NK-92 (cell line): ENCODE results near the gene TBC1D22A.
"Not testable (repeated sequence)": the region's sequence is repeated elsewhere in the genome, so short reads cannot be mapped to it uniquely, and the experiment has no call there.

Source experiments
- DNase-seq: peaks from one replicate; lab custom pipeline; 2025; ENCODE audit not compliant: unreplicated experiment; lab: John Stamatoyannopoulos, UW

The TBC1D22A gene

GRCh38 chr22:47170511-47171440 is 408.3 kb downstream of the TBC1D22A start:
- DNase-seq: not testable (repeated sequence)

- DNase-seq: no peak
Measured at GRCh38 chr22:47171441-47172221, 409.2 kb downstream of the TBC1D22A start.

GRCh38 chr22:47172771-47173534 is 410.5 kb downstream of the TBC1D22A start:
- DNase-seq: no peak

GRCh38 chr22:47173535-47174021 is 411.1 kb downstream of the TBC1D22A start:
- DNase-seq: no peak

GRCh38 chr22:47174096-47174495 is 411.6 kb downstream of the TBC1D22A start:
- DNase-seq: no peak

- DNase-seq: no peak
Measured at GRCh38 chr22:47174671-47175112, 412.2 kb downstream of the TBC1D22A start.

- DNase-seq: no peak
Measured at GRCh38 chr22:47175151-47176025, 412.9 kb downstream of the TBC1D22A start.

- no peak for DNase-seq
Measured at GRCh38 chr22:47176026-47176389, 413.6 kb downstream of the TBC1D22A start.

GRCh38 chr22:47176573-47177333 is 414.3 kb downstream of the TBC1D22A start:
- DNase-seq: no peak

GRCh38 chr22:47177334-47177815 is 414.9 kb downstream of the TBC1D22A start:
- DNase-seq: no peak

- DNase-seq: no peak
Measured at GRCh38 chr22:47178339-47178738, 415.9 kb downstream of the TBC1D22A start.

GRCh38 chr22:47180796-47181195 is 418.3 kb downstream of the TBC1D22A start:
- DNase-seq: no peak

GRCh38 chr22:47187176-47187957 is 424.9 kb downstream of the TBC1D22A start:
- DNase-seq: no peak

GRCh38 chr22:47188261-47189055 is 426.0 kb downstream of the TBC1D22A start:
- no peak for DNase-seq

GRCh38 chr22:47189056-47189916 is 426.8 kb downstream of the TBC1D22A start:
- DNase-seq: no peak

GRCh38 chr22:47190276-47190956 is 428.0 kb downstream of the TBC1D22A start:
- no peak for DNase-seq
